ENCODE results near the gene ZBTB8OS. TPM values are rescaled to one million over a fixed set of nuclear protein-coding genes. Genes with fewer than 3 reads are reported as not detected.

The ZBTB8OS gene
- total and polyA plus RNA-seq, 2 of the 8 experiments (the other 6 are each of a cell fraction or from before 2014, with no cell fraction given), result 68.0 to 74.2 TPM

DNA sequence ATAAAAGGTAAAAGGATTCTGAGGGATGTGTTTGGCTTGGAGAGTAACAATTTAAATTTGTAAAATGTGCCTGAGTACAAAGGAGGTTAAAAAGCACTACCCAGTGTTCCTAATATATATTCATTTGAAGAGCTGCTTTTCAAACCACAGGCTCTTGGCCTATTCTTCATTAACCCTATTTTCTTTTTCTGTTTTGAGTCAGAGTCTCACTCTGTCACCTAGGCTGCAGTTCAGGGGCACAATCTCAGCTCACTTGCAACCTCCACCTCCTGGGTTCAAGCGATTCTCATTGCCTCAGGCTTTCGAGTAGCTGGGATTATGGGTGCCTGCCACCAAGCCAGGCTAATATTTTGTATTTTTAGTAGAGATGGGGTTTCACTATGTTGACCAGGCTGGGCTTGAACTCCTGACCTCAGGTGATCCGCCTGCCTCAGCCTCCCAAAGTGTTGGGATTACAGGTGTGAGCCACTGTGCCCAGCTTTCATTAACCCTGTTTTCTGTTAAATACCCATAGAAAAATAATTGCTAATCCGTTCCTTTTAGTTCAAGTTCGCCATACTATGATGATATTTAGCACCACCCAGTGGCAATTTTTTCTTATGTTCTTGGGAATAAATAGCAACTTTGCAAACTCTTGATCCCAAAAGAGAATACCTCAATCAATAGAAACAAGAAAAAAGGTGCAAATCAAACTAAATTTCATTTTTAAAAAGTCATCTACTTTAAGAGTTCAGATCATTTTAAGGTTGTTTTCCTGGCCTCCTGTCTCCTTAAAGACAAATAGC, 30.5 kb downstream of the ZBTB8OS start (continued):
- TF ChIP-seq MAFK (IDR thresholded peaks at IDR 0.05; ENCODE audit: low read depth, low read length), result no peak
- no peak for TF ChIP-seq CHD1 (IDR thresholded peaks at IDR 0.05; ENCODE audit: low read depth, low read length)

All from H1 (cell line).